GM18526 (cell line): ENCODE data around the gene GAS2L3.

Experiments used
- POLR2A ChIP-seq: IDR thresholded peaks from 3 replicates; pipeline ENCODE4 v1.6.1; 2011; ENCODE audit not compliant: insufficient read length; ENCODE audit errors: extremely low read depth

The GAS2L3 gene

GRCh38 chr12:100573292-100574186, at the start of gene GAS2L3:
Gene GAS2L3 (plus strand): TSS chr12:100573684. CDS start chr12:100594905, 21,221 bp downstream.
- no peak for TF ChIP-seq POLR2A

- no peak for TF ChIP-seq POLR2A
Observed at GRCh38 chr12:100528034-100528433, 45.5 kb upstream of the GAS2L3 start.

- TF ChIP-seq POLR2A: no peak
Observed at GRCh38 chr12:100528471-100529127, 44.9 kb upstream of the GAS2L3 start.

- TF ChIP-seq POLR2A: no peak
Observed at GRCh38 chr12:100529756-100530350, 43.6 kb upstream of the GAS2L3 start.

GRCh38 chr12:100533376-100533775, 40.1 kb upstream of the GAS2L3 start:
- no peak for TF ChIP-seq POLR2A

- TF ChIP-seq POLR2A: no peak
Observed at GRCh38 chr12:100534625-100535227, 38.8 kb upstream of the GAS2L3 start.

GRCh38 chr12:100539202-100539601, 34.3 kb upstream of the GAS2L3 start:
- no peak for TF ChIP-seq POLR2A

- no peak for TF ChIP-seq POLR2A
Observed at GRCh38 chr12:100544165-100544564, 29.3 kb upstream of the GAS2L3 start.

- TF ChIP-seq POLR2A: no peak
Observed at GRCh38 chr12:100545092-100545491, 28.4 kb upstream of the GAS2L3 start.

GRCh38 chr12:100553936-100554335, 19.5 kb upstream of the GAS2L3 start:
- no peak for TF ChIP-seq POLR2A

GRCh38 chr12:100554608-100555077, 18.8 kb upstream of the GAS2L3 start:
- no peak for TF ChIP-seq POLR2A

GRCh38 chr12:100555722-100556121, 17.8 kb upstream of the GAS2L3 start:
- no peak for TF ChIP-seq POLR2A

GRCh38 chr12:100557357-100557756, 16.1 kb upstream of the GAS2L3 start:
- TF ChIP-seq POLR2A: no peak

- no peak for TF ChIP-seq POLR2A
Observed at GRCh38 chr12:100564090-100564489, 9.4 kb upstream of the GAS2L3 start.

GRCh38 chr12:100564905-100565467, 8.5 kb upstream of the GAS2L3 start:
- no peak for TF ChIP-seq POLR2A
